ENCODE measurements around the gene NAPA. TPM values are rescaled to one million over a fixed set of nuclear protein-coding genes. Genes with fewer than 3 reads are reported as not detected.

Gene NAPA
- total and polyA plus RNA-seq, 8 donors, result 47.2 to 121 (median 60.4) TPM

DNA sequence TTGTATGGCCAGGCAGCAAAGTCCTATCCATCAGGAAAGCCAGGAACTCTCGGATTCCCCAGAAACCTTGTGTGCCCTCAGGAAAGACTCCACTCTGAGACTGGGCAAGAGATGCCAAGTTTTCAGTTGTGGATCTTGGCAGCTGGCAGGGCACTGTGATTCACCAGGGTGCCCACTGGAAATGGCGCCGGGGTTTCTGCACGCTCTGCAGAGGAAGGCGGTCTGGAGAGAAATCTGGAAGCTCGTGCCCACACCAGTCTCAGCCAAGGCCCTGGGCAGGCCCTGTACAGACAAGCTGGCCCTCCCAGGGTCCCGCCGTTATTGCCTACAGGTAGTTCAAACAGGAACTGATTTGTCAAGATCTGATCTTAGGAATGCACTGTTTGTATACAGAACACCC lies 4.9 kb downstream of the NAPA start:
- ATAC-seq, result peak; percentile 31 to 36 (median 32)
- Histone ChIP-seq H3K9me3 (no peaks in the 10 kb centered on the region), H3K4me3 (no peak overlapping the region), H3K27me3 (no peaks in the 10 kb centered on the region), H3K36me3 (no peaks in the 10 kb centered on the region), H3K27ac (peak overlapping the region; percentile 22 to 95 (median 60)), H3K4me1 (peaks cover 54 to 72% (median 63%) of the 10 kb centered on the region in 3 donors)
- TF ChIP-seq, protein P1, sequence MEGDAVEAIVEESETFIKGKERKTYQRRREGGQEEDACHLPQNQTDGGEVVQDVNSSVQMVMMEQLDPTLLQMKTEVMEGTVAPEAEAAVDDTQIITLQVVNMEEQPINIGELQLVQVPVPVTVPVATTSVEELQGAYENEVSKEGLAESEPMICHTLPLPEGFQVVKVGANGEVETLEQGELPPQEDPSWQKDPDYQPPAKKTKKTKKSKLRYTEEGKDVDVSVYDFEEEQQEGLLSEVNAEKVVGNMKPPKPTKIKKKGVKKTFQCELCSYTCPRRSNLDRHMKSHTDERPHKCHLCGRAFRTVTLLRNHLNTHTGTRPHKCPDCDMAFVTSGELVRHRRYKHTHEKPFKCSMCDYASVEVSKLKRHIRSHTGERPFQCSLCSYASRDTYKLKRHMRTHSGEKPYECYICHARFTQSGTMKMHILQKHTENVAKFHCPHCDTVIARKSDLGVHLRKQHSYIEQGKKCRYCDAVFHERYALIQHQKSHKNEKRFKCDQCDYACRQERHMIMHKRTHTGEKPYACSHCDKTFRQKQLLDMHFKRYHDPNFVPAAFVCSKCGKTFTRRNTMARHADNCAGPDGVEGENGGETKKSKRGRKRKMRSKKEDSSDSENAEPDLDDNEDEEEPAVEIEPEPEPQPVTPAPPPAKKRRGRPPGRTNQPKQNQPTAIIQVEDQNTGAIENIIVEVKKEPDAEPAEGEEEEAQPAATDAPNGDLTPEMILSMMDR (IDR thresholded peaks at IDR 0.05), result no peak
- WGBS, 2 donors, result 19 to 23% methylated on average over 8 of the region's 8 CpGs
- peak in 5 of 6 donors; percentile 47 to 77 (median 73) for DNase-seq
- intact Hi-C loops (cut with DNase I), result loop anchor here in 1 of 3 donors (10.0 kb wide), 1 partner anchor 75 kb away; no protein-coding TSS in a partner anchor
- no peak for FAIRE-seq

DNA sequence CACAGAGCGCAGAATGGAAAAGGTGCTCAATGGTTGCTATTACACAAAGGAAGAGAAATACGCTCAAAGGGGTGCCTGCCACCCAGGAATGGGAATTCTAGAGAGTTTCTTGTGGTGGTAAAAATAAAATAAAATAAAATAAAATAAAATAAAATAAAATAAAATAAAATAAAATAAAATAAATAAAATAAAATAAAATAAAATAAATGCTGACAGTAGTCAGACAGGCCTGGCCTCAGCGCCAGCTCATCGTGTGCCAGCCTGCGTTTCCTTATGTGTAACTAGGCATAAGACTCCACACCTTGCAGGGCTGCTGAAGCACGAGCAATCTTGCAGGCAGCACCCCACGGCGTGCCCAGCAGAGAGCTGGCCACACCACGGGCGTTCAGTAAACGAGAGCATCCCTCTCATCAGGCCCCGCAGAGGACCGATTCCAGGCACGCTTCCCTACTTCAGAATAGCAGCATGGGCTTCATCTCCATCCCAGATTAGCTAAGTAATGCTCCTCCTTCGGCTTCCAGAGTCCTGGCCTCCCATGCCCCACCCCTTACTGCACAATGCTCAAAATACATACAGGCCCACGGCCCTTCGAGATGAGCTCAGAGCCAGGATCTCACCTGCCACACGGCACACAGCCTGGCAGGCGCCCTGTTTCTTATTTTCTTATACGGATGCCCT lies 5.6 kb downstream of the NAPA start:
- Histone ChIP-seq H3K27ac (peak overlapping the region; percentile 22 to 95 (median 60)), H3K36me3 (no peaks in the 10 kb centered on the region), H3K9me3 (no peaks in the 10 kb centered on the region), H3K4me1 (peaks cover 54 to 72% (median 63%) of the 10 kb centered on the region in 3 donors), H3K4me3 (no peak overlapping the region), H3K27me3 (no peaks in the 10 kb centered on the region)
- DNase-seq (peak in 1 of 6 donors; percentile 19), ATAC-seq (no peak), FAIRE-seq (no peak)
- intact Hi-C loops (cut with DNase I), result no loop called here
- TF ChIP-seq, protein P1 (IDR thresholded peaks at IDR 0.05), result no peak
- 61 to 67% methylated on average over 20 of the region's 20 CpGs for WGBS, 2 donors

DNA sequence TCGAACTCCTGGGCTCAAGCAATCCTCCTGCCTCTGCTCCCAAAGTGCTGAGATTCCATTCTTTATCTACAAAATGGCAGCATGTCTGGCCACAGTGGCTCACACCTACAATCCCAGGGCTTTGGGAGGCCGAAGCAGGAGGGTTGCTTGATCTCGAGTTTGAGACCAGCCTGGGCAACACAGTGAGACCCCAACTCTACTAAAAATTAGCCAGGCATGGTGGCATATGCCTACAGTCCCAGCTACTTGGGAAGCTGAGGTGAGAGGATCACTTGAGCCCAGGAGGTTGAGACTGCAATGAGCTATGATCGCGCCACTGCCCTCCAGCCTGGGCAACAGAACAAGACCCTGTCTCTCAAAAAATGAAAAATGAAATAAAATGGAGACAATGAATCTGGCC lies 6.1 kb downstream of the NAPA start:
- intact Hi-C loops (cut with DNase I), result no loop called here
- H3K4me3 ChIP-seq, result no peak overlapping the region
- H3K9me3 ChIP-seq, result no peaks in the 10 kb centered on the region
- ATAC-seq, result no peak
- peak overlapping the region in 2 of 4 donors; percentile 20 to 92 for H3K27ac ChIP-seq
- DNase-seq, result no peak
- H3K4me1 ChIP-seq, result peaks cover 54 to 72% (median 63%) of the 10 kb centered on the region in 3 donors
- peaks cover 0 to 2% (median 0%) of the 10 kb centered on the region in 3 donors for H3K36me3 ChIP-seq
- WGBS, 2 donors, result 86 to 90% methylated on average over 5 of the region's 5 CpGs
- FAIRE-seq, result no peak
- TF ChIP-seq, protein P1 (IDR thresholded peaks at IDR 0.05), result no peak
- H3K27me3 ChIP-seq, result no peaks in the 10 kb centered on the region

DNA sequence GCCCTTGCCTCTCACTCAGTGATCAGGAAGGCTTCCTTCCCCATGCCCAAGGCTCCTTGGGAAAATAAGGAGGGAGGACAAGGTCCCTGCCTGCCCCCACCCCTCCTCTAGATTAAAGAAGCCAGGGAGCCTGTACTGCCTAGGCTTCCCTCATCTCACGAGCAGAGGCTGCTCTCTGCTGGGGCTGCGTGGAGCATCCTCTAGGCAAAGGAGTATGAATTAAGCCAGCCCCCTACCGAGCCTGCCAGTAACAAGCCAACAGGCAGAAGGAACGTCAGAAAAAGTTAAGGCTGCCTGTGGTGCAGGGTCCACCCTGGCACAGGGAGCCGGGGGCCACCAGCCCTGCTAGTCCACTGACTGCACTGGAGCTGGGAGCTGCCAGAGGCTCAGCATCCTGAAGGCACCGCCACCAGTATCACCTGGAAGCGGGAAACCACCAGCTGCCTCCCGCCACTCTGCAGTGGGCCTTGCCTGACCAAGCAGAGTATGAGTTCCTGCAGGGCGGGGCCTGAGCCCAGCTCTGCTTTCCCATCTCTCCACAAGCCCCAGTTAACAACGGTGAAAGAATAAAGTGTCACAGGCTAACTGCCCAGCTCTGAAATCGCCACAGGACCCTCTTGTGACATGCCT lies 6.8 kb downstream of the NAPA start:
- H3K36me3 ChIP-seq, result peaks cover 0 to 7% (median 4%) of the 10 kb centered on the region in 3 donors
- TF ChIP-seq, protein P1 (IDR thresholded peaks at IDR 0.05), result no peak
- FAIRE-seq (no peak), ATAC-seq (no peak), DNase-seq (peak in 3 of 6 donors; percentile 15 to 70 (median 58))
- H3K27ac ChIP-seq, result peak overlapping the region in 3 of 4 donors; percentile 20 to 92 (median 24)
- 56 to 59% methylated on average over 11 of the region's 11 CpGs for WGBS, 2 donors
- no peaks in the 10 kb centered on the region for H3K27me3 ChIP-seq
- H3K4me1 ChIP-seq, result peaks cover 49 to 67% (median 63%) of the 10 kb centered on the region in 3 donors
- H3K4me3 ChIP-seq, result no peak overlapping the region
- H3K9me3 ChIP-seq, result no peaks in the 10 kb centered on the region
- intact Hi-C loops (cut with DNase I), result no loop called here

Measured in pancreas (tissue), 10 donors.